WERI-Rb-1 (cell line): ENCODE measurements around the gene TCTN1.
"Not testable (repeated sequence)": the region's sequence is repeated elsewhere in the genome, so short reads cannot be mapped to it uniquely, and the experiment has no call there.

Experiments used
- DNase-seq: peaks from one replicate; pipeline ENCODE4 v3.0.0-alpha.2; 2020
- H3K27ac ChIP-seq: fragments of 250-450 bp; sonication (Bioruptor Pico); 2 replicates; pipeline ENCODE4 v1.5.1; 2020; ENCODE audit warnings: mild to moderate bottlenecking, moderate library complexity
- H3K27me3 ChIP-seq: fragments of 250-450 bp; sonication (Bioruptor Pico); 2 replicates; pipeline ENCODE4 v1.5.1; 2021; ENCODE audit warnings: mild to moderate bottlenecking, low read depth, moderate library complexity; ENCODE audit not compliant: insufficient read depth, severe bottlenecking
- H3K36me3 ChIP-seq: fragments of 250-450 bp; sonication (Bioruptor Pico); 2 replicates; pipeline ENCODE4 v1.5.1; 2020; ENCODE audit warnings: mild to moderate bottlenecking, moderate library complexity
- H3K4me3 ChIP-seq: 2 replicates; pipeline ENCODE4 v1.5.1; 2011; ENCODE audit warnings: low read depth, mild to moderate bottlenecking, control low read depth, low read length
- H3K9me3 ChIP-seq: fragments of 250-450 bp; sonication (Bioruptor Pico); 2 replicates; pipeline ENCODE4 v1.5.1; 2021; ENCODE audit warnings: mild to moderate bottlenecking, moderate library complexity; ENCODE audit not compliant: severe bottlenecking
- TF ChIP-seq, protein P1 (sequence below): IDR thresholded peaks from 2 replicates; pipeline ENCODE4 v1.5.1; 2011; ENCODE audit warnings: low read depth, mild to moderate bottlenecking, control low read depth, inconsistent platforms, low read length

TCTN1 gene

GRCh38 chr12:110639336-110640141 is 25.6 kb downstream of the TCTN1 start:
- no peak overlapping the region for H3K27ac ChIP-seq
- DNase-seq = no peak
- no peaks in the 10 kb centered on the region for H3K27me3 ChIP-seq

GRCh38 chr12:110640275-110641025 is 26.5 kb downstream of the TCTN1 start:
- Histone ChIP-seq H3K9me3 (no peaks in the 10 kb centered on the region), H3K27ac (no peak overlapping the region), H3K36me3 (no peaks in the 10 kb centered on the region), H3K27me3 (no peaks in the 10 kb centered on the region), H3K4me3 (no peak overlapping the region)
- TF ChIP-seq, protein P1, sequence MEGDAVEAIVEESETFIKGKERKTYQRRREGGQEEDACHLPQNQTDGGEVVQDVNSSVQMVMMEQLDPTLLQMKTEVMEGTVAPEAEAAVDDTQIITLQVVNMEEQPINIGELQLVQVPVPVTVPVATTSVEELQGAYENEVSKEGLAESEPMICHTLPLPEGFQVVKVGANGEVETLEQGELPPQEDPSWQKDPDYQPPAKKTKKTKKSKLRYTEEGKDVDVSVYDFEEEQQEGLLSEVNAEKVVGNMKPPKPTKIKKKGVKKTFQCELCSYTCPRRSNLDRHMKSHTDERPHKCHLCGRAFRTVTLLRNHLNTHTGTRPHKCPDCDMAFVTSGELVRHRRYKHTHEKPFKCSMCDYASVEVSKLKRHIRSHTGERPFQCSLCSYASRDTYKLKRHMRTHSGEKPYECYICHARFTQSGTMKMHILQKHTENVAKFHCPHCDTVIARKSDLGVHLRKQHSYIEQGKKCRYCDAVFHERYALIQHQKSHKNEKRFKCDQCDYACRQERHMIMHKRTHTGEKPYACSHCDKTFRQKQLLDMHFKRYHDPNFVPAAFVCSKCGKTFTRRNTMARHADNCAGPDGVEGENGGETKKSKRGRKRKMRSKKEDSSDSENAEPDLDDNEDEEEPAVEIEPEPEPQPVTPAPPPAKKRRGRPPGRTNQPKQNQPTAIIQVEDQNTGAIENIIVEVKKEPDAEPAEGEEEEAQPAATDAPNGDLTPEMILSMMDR = no peak
- no peak for DNase-seq

More at GRCh38 chr12:110639336-110640141, 25.6 kb downstream of the TCTN1 start:
- no peaks in the 10 kb centered on the region for H3K9me3 ChIP-seq
- no peak overlapping the region for H3K4me3 ChIP-seq
- TF ChIP-seq, protein P1 = no peak
- no peaks in the 10 kb centered on the region for H3K36me3 ChIP-seq

GRCh38 chr12:110641521-110641920 is 27.6 kb downstream of the TCTN1 start:
- peak; percentile 73 for DNase-seq
- Histone ChIP-seq H3K9me3 (no peaks in the 10 kb centered on the region), H3K36me3 (no peaks in the 10 kb centered on the region), H3K27me3 (no peaks in the 10 kb centered on the region), H3K4me3 (no peak overlapping the region), H3K27ac (no peak overlapping the region)
- TF ChIP-seq, protein P1 = no peak

GRCh38 chr12:110647631-110648040 is 33.7 kb downstream of the TCTN1 start:
- Histone ChIP-seq H3K27ac (no peak overlapping the region), H3K36me3 (no peaks in the 10 kb centered on the region)
- no peak for DNase-seq

GRCh38 chr12:110649341-110649847 is 35.5 kb downstream of the TCTN1 start:
- TF ChIP-seq, protein P1 = no peak

More at GRCh38 chr12:110647631-110648040, 33.7 kb downstream of the TCTN1 start:
- H3K27me3 ChIP-seq = no peaks in the 10 kb centered on the region
- H3K4me3 ChIP-seq = no peak overlapping the region
- no peaks in the 10 kb centered on the region for H3K9me3 ChIP-seq
- TF ChIP-seq, protein P1 = no peak

GRCh38 chr12:110654238-110654637 is 40.3 kb downstream of the TCTN1 start:
- not testable (repeated sequence) for H3K36me3 ChIP-seq, DNase-seq, H3K9me3 ChIP-seq, H3K27me3 ChIP-seq, H3K4me3 ChIP-seq, H3K27ac ChIP-seq

More at GRCh38 chr12:110649341-110649847, 35.5 kb downstream of the TCTN1 start:
- Histone ChIP-seq H3K27ac (no peak overlapping the region), H3K4me3 (no peak overlapping the region), H3K27me3 (no peaks in the 10 kb centered on the region), H3K36me3 (no peaks in the 10 kb centered on the region), H3K9me3 (no peaks in the 10 kb centered on the region)
- no peak for DNase-seq
